Neural cell (in vitro differentiated cells): ENCODE measurements around the gene GCN1.

ENCODE experiments used
- CTCF ChIP-seq: fragments of 450-650 bp; IDR thresholded peaks from 2 replicates; pipeline ENCODE4 v1.5.1; 2014; ENCODE audit warnings: antibody characterized with exemption, mild to moderate bottlenecking, moderate library complexity; ENCODE audit not compliant: poor library complexity, severe bottlenecking
- EZH2 ChIP-seq: fragments of 200-600, 300-800 bp; shearing (Covaris generic), sonication (generic); IDR thresholded peaks from 2 replicates; pipeline ENCODE4 v1.6.1; 2014; ENCODE audit warnings: antibody characterized with exemption, low read length, borderline replicate concordance, mild to moderate bottlenecking; ENCODE audit not compliant: insufficient read depth, poor library complexity, severe bottlenecking
- TAF1 ChIP-seq: IDR thresholded peaks from 2 replicates; pipeline ENCODE4 v1.6.1; 2012; ENCODE audit warnings: low read depth

DNA sequence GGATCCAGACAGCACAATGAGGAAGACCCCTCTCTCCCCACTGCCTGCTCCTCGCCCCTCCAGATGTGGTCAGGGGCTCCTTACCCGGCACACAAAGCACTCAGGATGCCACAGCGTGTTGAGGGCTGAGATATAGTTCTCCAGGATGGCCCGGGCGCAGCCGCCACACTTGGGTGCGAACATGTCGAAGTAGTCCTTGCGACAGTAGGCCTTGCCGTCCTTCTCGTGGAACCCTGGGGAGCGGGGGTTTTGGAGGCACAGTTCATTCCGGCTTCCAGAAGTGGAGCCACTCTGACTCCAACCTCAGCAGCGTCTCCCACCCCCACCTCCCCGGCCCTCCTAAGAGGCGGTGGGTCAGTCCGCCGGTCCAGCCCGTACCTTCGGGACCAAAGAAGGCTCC is 19.2 kb upstream of the GCN1 start:
- TF ChIP-seq TAF1 = no peak
- no peak for TF ChIP-seq EZH2
- TF ChIP-seq CTCF = no peak
